Naive thymus-derived CD4-positive, alpha-beta T cell (primary cell): ENCODE data around the gene GUCY1A2. TPM values are rescaled to one million over a fixed set of nuclear protein-coding genes. Genes with fewer than 3 reads are reported as not detected.

Experiments used
- ATAC-seq: fragments of 150-1000 bp; cut with Tn5 transposase; 2 replicates; pipeline ENCODE4 v1.10.0; 2021; ENCODE audit warnings: mild to moderate bottlenecking, moderate library complexity
- CTCF ChIA-PET: fragments of 350-600 bp; sonication (Branson Sonifier 250); formaldehyde crosslinking; loops from one replicate; lab custom pipeline; 2021; ENCODE audit warnings: antibody characterized with exemption; lab: Charles Lee
- POLR2A ChIA-PET: fragments of 350-600 bp; sonication (Branson Sonifier 250); formaldehyde crosslinking; loops from one replicate; lab custom pipeline; 2021; ENCODE audit warnings: antibody characterized with exemption, inconsistent platforms; lab: Charles Lee
- DNase-seq, 9 donors: peaks; one replicate each; pipeline versions ENCODE4 v3.0.0 to v3.0.0-alpha.2; 2020 to 2022; ENCODE audit warnings: mixed read lengths in 1 of 9
- H3K27ac ChIP-seq: one replicate; pipeline ENCODE4 v1.7.0; 2013; ENCODE audit warnings: mild to moderate bottlenecking, low read depth, low read length, moderate library complexity
- H3K27me3 ChIP-seq, 2 donors: one replicate each; pipeline ENCODE4 v1.7.0; 2013; ENCODE audit warnings: low read length in 2 of 2, mild to moderate bottlenecking in 2 of 2, moderate library complexity in 2 of 2; ENCODE audit not compliant: control insufficient read depth in 2 of 2, insufficient read depth in 2 of 2
- H3K36me3 ChIP-seq, 3 experiments: 1 replicate in 2 of 3; 2 replicates in 1 of 3; pipeline ENCODE4 v1.7.0; 2013; ENCODE audit warnings: low read length in 3 of 3, mild to moderate bottlenecking in 3 of 3, moderate library complexity in 1 of 3; ENCODE audit not compliant: insufficient read depth in 3 of 3, control insufficient read depth in 2 of 3
- H3K4me1 ChIP-seq, 2 donors: one replicate each; pipeline ENCODE4 v1.7.0; 2013; ENCODE audit warnings: low read length in 2 of 2, mild to moderate bottlenecking in 2 of 2, moderate library complexity in 1 of 2; ENCODE audit not compliant: control insufficient read depth in 2 of 2, insufficient read depth in 2 of 2
- H3K4me3 ChIP-seq: 2 replicates; pipeline ENCODE4 v1.7.0; 2013; ENCODE audit warnings: mild to moderate bottlenecking, low read length
- H3K9me3 ChIP-seq, 3 experiments: 1 replicate in 2 of 3; 2 replicates in 1 of 3; pipeline ENCODE4 v1.7.0; 2013; ENCODE audit warnings: low read length in 3 of 3; ENCODE audit not compliant: control insufficient read depth in 2 of 3
- H3K27ac Mint-ChIP-seq, 9 donors: one replicate each; pipeline ENCODE4 v1.8.0; 2020 to 2022; ENCODE audit warnings: mixed read lengths in 9 of 9, mild to moderate bottlenecking in 8 of 9, moderate library complexity in 5 of 9, inconsistent platforms in 2 of 9
- H3K27me3 Mint-ChIP-seq, 5 donors: one replicate each; pipeline ENCODE4 v1.8.0; 2021 to 2022; ENCODE audit warnings: mixed read lengths in 5 of 5, mild to moderate bottlenecking in 1 of 5
- H3K36me3 Mint-ChIP-seq, 5 donors: one replicate each; pipeline ENCODE4 v1.8.0; 2020 to 2022; ENCODE audit warnings: mixed read lengths in 5 of 5, mild to moderate bottlenecking in 3 of 5, inconsistent platforms in 1 of 5
- H3K4me1 Mint-ChIP-seq, 7 donors: one replicate each; pipeline ENCODE4 v1.8.0; 2020 to 2022; ENCODE audit warnings: mixed read lengths in 7 of 7, mild to moderate bottlenecking in 3 of 7, inconsistent platforms in 1 of 7
- H3K4me3 Mint-ChIP-seq, 10 donors: one replicate each; pipeline ENCODE4 v1.8.0; 2020 to 2022; ENCODE audit warnings: mild to moderate bottlenecking in 10 of 10, mixed read lengths in 10 of 10, moderate library complexity in 6 of 10, inconsistent platforms in 2 of 10
- H3K9me3 Mint-ChIP-seq, 11 donors: one replicate each; pipeline ENCODE4 v1.8.0; 2020 to 2022; ENCODE audit warnings: mixed read lengths in 11 of 11, mild to moderate bottlenecking in 4 of 11, inconsistent platforms in 1 of 11, moderate library complexity in 1 of 11
- intact Hi-C, 2 donors: fragments of 100-400 bp; cut with micrococcal nuclease; formaldehyde crosslinking; loops; one replicate each; pipeline ENCODE4 v1.15.1; 2023
- polyA plus RNA-seq, 2 donors: library from polyadenylated mRNA; unstranded; fragments of 300-500 nt; fragmentation: Illumina TruSeq; gene quantifications; one replicate each; pipeline ENCODE4 v1.2.3, GENCODE V29; 2021
- total RNA-seq, 6 experiments: library from RNA in 5 of 6; stranded (reverse) in 5 of 6; gene quantifications; 1 replicate in 5 of 6; 2 replicates in 1 of 6; pipeline ENCODE4 v1.2.3 and lab custom pipeline; 2021 to 2026

GUCY1A2 gene
- total and polyA plus RNA-seq, 7 experiments from 2014 or later, result 0.03 to 0.22 TPM; not detected in 5

- ChIA-PET CTCF (interaction anchor here (0.7 kb wide), 1 partner anchor 68 kb away, joined by 3 read pairs; no protein-coding TSS in a partner anchor), POLR2A (no interaction called here)
- ATAC-seq, result no peak
- Mint-ChIP-seq H3K4me3 (no peak overlapping the region), H3K27ac (no peak overlapping the region), H3K27me3 (peaks cover 0 to 2% (median 0%) of the 10 kb centered on the region in 5 donors), H3K36me3 (no peaks in the 10 kb centered on the region), H3K4me1 (no peaks in the 10 kb centered on the region), H3K9me3 (peaks cover 0 to 12% (median 0%) of the 10 kb centered on the region in 11 donors)
- H3K4me1 ChIP-seq, result no peaks in the 10 kb centered on the region
- no peaks in the 10 kb centered on the region for H3K9me3 ChIP-seq
- no peaks in the 10 kb centered on the region for H3K27me3 ChIP-seq
- intact Hi-C loops, result no loop called here
- DNase-seq, result no peak
- H3K27ac ChIP-seq, result no peak overlapping the region
- H3K4me3 ChIP-seq, result no peak overlapping the region
- H3K36me3 ChIP-seq, result no peaks in the 10 kb centered on the region
These were observed 46.4 kb downstream of the GUCY1A2 start for GRCh38 chr11:106971864-106972263.

GRCh38 chr11:106969644-106970355 lies 48.5 kb downstream of the GUCY1A2 start:
- ChIA-PET CTCF (no interaction called here), POLR2A (no interaction called here)
- ATAC-seq (no peak), DNase-seq (no peak)
- no peaks in the 10 kb centered on the region for H3K4me1 Mint-ChIP-seq
- H3K9me3 Mint-ChIP-seq, result peaks cover 0 to 12% (median 0%) of the 10 kb centered on the region in 11 donors
- no peak overlapping the region for H3K4me3 Mint-ChIP-seq
- intact Hi-C loops, result no loop called here
- no peaks in the 10 kb centered on the region for H3K9me3 ChIP-seq
- peaks cover 0 to 4% (median 0%) of the 10 kb centered on the region in 5 donors for H3K27me3 Mint-ChIP-seq
- H3K36me3 ChIP-seq, result no peaks in the 10 kb centered on the region
- no peaks in the 10 kb centered on the region for H3K4me1 ChIP-seq
- no peaks in the 10 kb centered on the region for H3K36me3 Mint-ChIP-seq
- no peak overlapping the region for H3K27ac Mint-ChIP-seq
- no peak overlapping the region for H3K27ac ChIP-seq
- H3K27me3 ChIP-seq, result no peaks in the 10 kb centered on the region
- no peak overlapping the region for H3K4me3 ChIP-seq

- Histone ChIP-seq H3K36me3 (no peaks in the 10 kb centered on the region), H3K4me3 (no peak overlapping the region), H3K9me3 (no peaks in the 10 kb centered on the region), H3K27me3 (no peaks in the 10 kb centered on the region), H3K27ac (no peak overlapping the region), H3K4me1 (no peaks in the 10 kb centered on the region)
- intact Hi-C loops, result no loop called here
- H3K36me3 Mint-ChIP-seq, result no peaks in the 10 kb centered on the region
- POLR2A ChIA-PET, result no interaction called here
- DNase-seq (no peak), ATAC-seq (no peak)
- no peak overlapping the region for H3K4me3 Mint-ChIP-seq
- H3K27ac Mint-ChIP-seq, result no peak overlapping the region
- CTCF ChIA-PET, result no interaction called here
- H3K9me3 Mint-ChIP-seq, result peaks cover 0 to 7% (median 4%) of the 10 kb centered on the region in 11 donors
- peaks cover 0 to 4% (median 0%) of the 10 kb centered on the region in 5 donors for H3K27me3 Mint-ChIP-seq
- H3K4me1 Mint-ChIP-seq, result no peaks in the 10 kb centered on the region
These were observed 55.3 kb downstream of the GUCY1A2 start for GRCh38 chr11:106962995-106963394.

- H3K4me1 ChIP-seq, result no peaks in the 10 kb centered on the region
- no peaks in the 10 kb centered on the region for H3K36me3 ChIP-seq
- Mint-ChIP-seq H3K4me1 (no peaks in the 10 kb centered on the region), H3K9me3 (peaks cover 0 to 7% (median 4%) of the 10 kb centered on the region in 11 donors), H3K4me3 (no peak overlapping the region), H3K27ac (no peak overlapping the region), H3K27me3 (no peaks in the 10 kb centered on the region), H3K36me3 (no peaks in the 10 kb centered on the region)
- H3K4me3 ChIP-seq, result no peak overlapping the region
- DNase-seq (no peak), ATAC-seq (no peak)
- no peak overlapping the region for H3K27ac ChIP-seq
- ChIA-PET POLR2A (no interaction called here), CTCF (no interaction called here)
- H3K9me3 ChIP-seq, result peaks cover 0 to 5% (median 0%) of the 10 kb centered on the region in 3 experiments
- H3K27me3 ChIP-seq, result no peaks in the 10 kb centered on the region
- intact Hi-C loops, result no loop called here
These were observed 56.8 kb downstream of the GUCY1A2 start for GRCh38 chr11:106961518-106961917.

- Mint-ChIP-seq H3K9me3 (peaks cover 0 to 7% (median 5%) of the 10 kb centered on the region in 11 donors), H3K36me3 (no peaks in the 10 kb centered on the region), H3K27ac (no peak overlapping the region), H3K4me1 (no peaks in the 10 kb centered on the region), H3K4me3 (no peak overlapping the region), H3K27me3 (no peaks in the 10 kb centered on the region)
- CTCF ChIA-PET, result no interaction called here
- POLR2A ChIA-PET, result no interaction called here
- no peak for DNase-seq
- Histone ChIP-seq H3K9me3 (peaks cover 0 to 5% (median 0%) of the 10 kb centered on the region in 3 experiments), H3K27ac (no peak overlapping the region), H3K4me1 (no peaks in the 10 kb centered on the region), H3K36me3 (no peaks in the 10 kb centered on the region), H3K27me3 (no peaks in the 10 kb centered on the region), H3K4me3 (no peak overlapping the region)
- intact Hi-C loops, result no loop called here
- no peak for ATAC-seq
These were observed 57.2 kb downstream of the GUCY1A2 start for GRCh38 chr11:106961048-106961447.

GRCh38 chr11:106959800-106960199 lies 58.5 kb downstream of the GUCY1A2 start:
- Histone ChIP-seq H3K4me3 (no peak overlapping the region), H3K27ac (no peak overlapping the region), H3K36me3 (no peaks in the 10 kb centered on the region), H3K9me3 (peaks cover 0 to 5% (median 0%) of the 10 kb centered on the region in 3 experiments), H3K27me3 (no peaks in the 10 kb centered on the region), H3K4me1 (no peaks in the 10 kb centered on the region)
- ATAC-seq, result no peak
- POLR2A ChIA-PET, result no interaction called here
- H3K27me3 Mint-ChIP-seq, result no peaks in the 10 kb centered on the region
- intact Hi-C loops, result no loop called here
- H3K4me3 Mint-ChIP-seq, result no peak overlapping the region
- CTCF ChIA-PET, result no interaction called here
- no peaks in the 10 kb centered on the region for H3K4me1 Mint-ChIP-seq
- no peak for DNase-seq
- no peak overlapping the region for H3K27ac Mint-ChIP-seq
- H3K36me3 Mint-ChIP-seq, result no peaks in the 10 kb centered on the region
- H3K9me3 Mint-ChIP-seq, result peaks cover 0 to 16% (median 10%) of the 10 kb centered on the region in 11 donors

- no peaks in the 10 kb centered on the region for H3K4me1 Mint-ChIP-seq
- DNase-seq, result no peak
- no peaks in the 10 kb centered on the region for H3K36me3 Mint-ChIP-seq
- H3K36me3 ChIP-seq, result no peaks in the 10 kb centered on the region
- no peak overlapping the region for H3K27ac ChIP-seq
- intact Hi-C loops, result no loop called here
- ChIA-PET CTCF (no interaction called here), POLR2A (no interaction called here)
- no peaks in the 10 kb centered on the region for H3K4me1 ChIP-seq
- no peak overlapping the region for H3K27ac Mint-ChIP-seq
- peaks cover 0 to 5% (median 0%) of the 10 kb centered on the region in 3 experiments for H3K9me3 ChIP-seq
- ATAC-seq, result no peak
- H3K9me3 Mint-ChIP-seq, result peaks cover 0 to 20% (median 10%) of the 10 kb centered on the region in 11 donors
- H3K4me3 ChIP-seq, result no peak overlapping the region
- no peaks in the 10 kb centered on the region for H3K27me3 Mint-ChIP-seq
- H3K4me3 Mint-ChIP-seq, result no peak overlapping the region
- H3K27me3 ChIP-seq, result no peaks in the 10 kb centered on the region
These were observed 58.9 kb downstream of the GUCY1A2 start for GRCh38 chr11:106959386-106959785.
